HepG2 (cell line): Measurements from ENCODE around the gene SLC45A1. TPM values are rescaled to one million over a fixed set of nuclear protein-coding genes. Genes with fewer than 3 reads are reported as not detected.

Experiments used
- ATAC-seq: fragments of 200-7000 bp; cut with Tn5 transposase; 3 replicates; pipeline ENCODE4 v1.9.1; 2020; ENCODE audit warnings: mild to moderate bottlenecking, moderate library complexity
- BruUV-seq: library from RNA; stranded (reverse); fragments of 400-500 nt; replicated peaks from 2 replicates; lab custom pipeline; 2021; lab: Mats Ljungman, UMichigan
- CTCF ChIA-PET: fragments of 300-600 bp; formaldehyde crosslinking; extraction: SDS; loops from one replicate; lab custom pipeline; 2021; ENCODE audit warnings: low total read pairs, inconsistent platforms, low intra/inter-chr PET ratio; lab: Yijun Ruan, JAX
- POLR2A ChIA-PET: fragments of 350-600 bp; sonication (Branson Sonifier 250); formaldehyde crosslinking; loops from one replicate; lab custom pipeline; 2020; ENCODE audit warnings: antibody characterized with exemption, inconsistent platforms; lab: Yijun Ruan, JAX
- DNase-seq: peaks from one replicate; pipeline ENCODE4 v3.0.0-alpha.2; 2015; ENCODE audit warnings: low spot score
- FAIRE-seq: peaks from 3 replicates; lab custom pipeline; 2011; peaks lifted over from hg19 to GRCh38; lab: Jason Lieb, UNC
- H2AFZ ChIP-seq: one replicate; pipeline ENCODE4 v1.6.1; 2011; ENCODE audit warnings: low read length, inconsistent platforms
- H3K27ac ChIP-seq: fragments of 300-600 bp; 3 replicates; pipeline ENCODE4 v1.8.0; 2011; ENCODE audit warnings: mixed run types, mild to moderate bottlenecking, mixed read lengths, low read length, inconsistent platforms; ENCODE audit not compliant: insufficient read depth; ENCODE audit errors: extremely low read length
- H3K27me3 ChIP-seq, 2 experiments: fragments of 200-600 bp in 1 of 2; 2 replicates in 1 of 2; 3 replicates in 1 of 2; pipeline versions ENCODE4 v1.6.0 to v1.8.0; 2011; ENCODE audit warnings: low read length in 2 of 2, mild to moderate bottlenecking in 2 of 2, moderate library complexity in 2 of 2, inconsistent platforms in 1 of 2; ENCODE audit not compliant: insufficient read depth in 2 of 2, control insufficient read depth in 1 of 2
- H3K36me3 ChIP-seq, 2 experiments: fragments of 200-600 bp in 1 of 2; replicated peaks in 1 of 2; 2 replicates in 1 of 2; 3 replicates in 1 of 2; pipeline versions ENCODE4 v1.5.1 to v1.8.0; 2011; ENCODE audit warnings: low read length in 2 of 2, inconsistent platforms in 1 of 2; ENCODE audit not compliant: insufficient read depth in 2 of 2, control insufficient read depth in 1 of 2
- H3K4me1 ChIP-seq: 2 replicates; pipeline ENCODE4 v1.5.1; 2012; ENCODE audit warnings: low read length, inconsistent platforms; ENCODE audit not compliant: insufficient read depth
- H3K4me2 ChIP-seq: 2 replicates; pipeline ENCODE4 v1.6.0; 2011; ENCODE audit warnings: low read depth, low read length, inconsistent platforms
- H3K4me3 ChIP-seq, 3 experiments: fragments of 200-600 bp in 1 of 3; sonication (generic), shearing (Covaris generic) in 1 of 3; replicated peaks in 1 of 3; 2 replicates each; pipeline ENCODE4 v1.5.1; 2011 to 2016; ENCODE audit warnings: low read length in 3 of 3, inconsistent platforms in 2 of 3, low read depth in 2 of 3, mild to moderate bottlenecking in 2 of 3, control low read depth in 1 of 3, mixed read lengths in 1 of 3; ENCODE audit not compliant: insufficient read depth in 1 of 3
- H3K79me2 ChIP-seq: one replicate; pipeline ENCODE4 v1.6.1; 2011; ENCODE audit warnings: low read length, inconsistent platforms; ENCODE audit not compliant: insufficient read depth
- H3K9ac ChIP-seq: 2 replicates; pipeline ENCODE4 v1.6.0; 2011; ENCODE audit warnings: mild to moderate bottlenecking, low read depth, low read length, inconsistent platforms; ENCODE audit not compliant: insufficient read depth
- H3K9me3 ChIP-seq: 2 replicates; pipeline ENCODE4 v1.5.1; 2012; ENCODE audit warnings: mild to moderate bottlenecking, low read length
- H4K20me1 ChIP-seq: 2 replicates; pipeline ENCODE4 v1.6.0; 2011; ENCODE audit warnings: inconsistent platforms, mild to moderate bottlenecking, low read length, moderate library complexity; ENCODE audit not compliant: insufficient read depth
- AHR ChIP-seq: IDR thresholded peaks from 2 replicates; pipeline ENCODE4 v1.6.1; 2018; ENCODE audit warnings: missing genetic modification reagents, missing compliant biosample characterization
- ATF3 ChIP-seq: sonication (generic); formaldehyde crosslinking; IDR thresholded peaks from 2 replicates; pipeline ENCODE4 v1.4.0; 2020; ENCODE audit warnings: missing genetic modification reagents
- ATF7-NPFF ChIP-seq: sonication (generic); formaldehyde crosslinking; IDR thresholded peaks from 2 replicates; pipeline ENCODE4 v1.8.1; 2023; ENCODE audit warnings: mild to moderate bottlenecking, low read depth, missing genetic modification reagents, moderate library complexity
- KAT2B ChIP-seq: fragments of 150-350 bp; IDR thresholded peaks from 2 replicates; pipeline ENCODE4 v1.6.1; 2014; ENCODE audit warnings: low read depth, low read length, borderline replicate concordance
- MYC ChIP-seq: sonication (generic); formaldehyde crosslinking; IDR thresholded peaks from 2 replicates; pipeline ENCODE4 v1.9.0; 2021; ENCODE audit warnings: missing genetic modification reagents, borderline replicate concordance
- NFRKB ChIP-seq: fragments of 450-650 bp; IDR thresholded peaks from 2 replicates; pipeline ENCODE4 v1.6.1; 2017
- SOX5 ChIP-seq: IDR thresholded peaks from 2 replicates; pipeline ENCODE4 v1.6.1; 2016; ENCODE audit warnings: borderline replicate concordance
- TFDP1 ChIP-seq: IDR thresholded peaks from 2 replicates; pipeline ENCODE4 v1.6.1; 2016; ENCODE audit warnings: missing compliant biosample characterization, missing genetic modification reagents, borderline replicate concordance
- ZBTB10 ChIP-seq: sonication (generic); formaldehyde crosslinking; IDR thresholded peaks from 2 replicates; pipeline ENCODE4 v1.4.0; 2020; ENCODE audit warnings: missing genetic modification reagents, borderline replicate concordance
- ZNF362 ChIP-seq: sonication (generic); formaldehyde crosslinking; IDR thresholded peaks from 2 replicates; pipeline ENCODE4 v1.4.0; 2020; ENCODE audit warnings: missing genetic modification reagents, mild to moderate bottlenecking, borderline replicate concordance
- WGBS: methylation state at CpG from one replicate; pipeline ENCODE4 v1.1.6; 2017; ENCODE audit warnings: low lambda C conversion rate; 5-methylcytosine and 5-hydroxymethylcytosine counted together
- in situ Hi-C: cut with HindIII; loops from 2 replicates; pipeline ENCODE4 v1.10.0; 2017; ENCODE audit warnings: low pct_unique_long_range_greater_than_20kb; ENCODE audit not compliant: extremely low pct_ligation_motif_present
- intact Hi-C: fragments of 100-400 bp; cut with micrococcal nuclease; formaldehyde crosslinking; loops from one replicate; pipeline ENCODE4 v1.10.0; 2022; ENCODE audit not compliant: unreplicated experiment
- polyA plus RNA-seq, 8 experiments: library from polyadenylated mRNA; depleted of rRNA in 3 of 8; stranded (reverse) in 7 of 8; unstranded in 1 of 8; fragments of >200 nt; fragmentation: Illumina TruSeq in 4 of 8; extraction: Trizol in 4 of 8; gene quantifications; 2 replicates each; pipeline versions ENCODE4 v1.2.1 to v1.2.3, GENCODE V29; 2011 to 2016; ENCODE audit warnings: low read depth in 4 of 8, missing spikeins in 1 of 8, mixed read lengths in 1 of 8; ENCODE audit not compliant: insufficient read depth in 1 of 8
- total RNA-seq, 5 experiments: library from RNA; depleted of rRNA; stranded (reverse); fragments of >200 nt; fragmentation: Illumina TruSeq; extraction: Trizol; gene quantifications; 2 replicates each; pipeline ENCODE4 v1.2.3, GENCODE V29; 2016; ENCODE audit warnings: low read depth in 1 of 5

Gene SLC45A1
- total and polyA plus RNA-seq, 2 of the 13 experiments (the other 11 are each of a cell fraction or from before 2014, with no cell fraction given), result not detected

- in situ Hi-C loops, result no loop called here
- ChIA-PET POLR2A (interaction anchor here (0.8 to 1.2 kb wide), 4 partner anchors 14 to 368 kb away, joined by 3 to 4 read pairs (median 3); no protein-coding TSS in a partner anchor), CTCF (interaction anchor here (2.7 kb wide), 1 partner anchor 367 kb away, joined by 12 read pairs; no protein-coding TSS in a partner anchor)
- peak; percentile 17 for ATAC-seq
- peaks cover 5 to 46% of the 10 kb centered on the region in 2 experiments; a peak in 4 of 5 replicates for H3K27me3 ChIP-seq
- no peaks in the 10 kb centered on the region for H3K79me2 ChIP-seq
- 0 out of 2 replicates have a peak, but pooled peaks have one; percentile 21 for TF ChIP-seq MYC (CRISPR knock-in tag)
- 0 out of 2 replicates have a peak, but pooled peaks have one; percentile 16 for TF ChIP-seq ATF7-NPFF (CRISPR knock-in tag)
- TF ChIP-seq KAT2B, result no peak
- no peak for TF ChIP-seq NFRKB
- no peak for TF ChIP-seq ZNF362
- TF ChIP-seq AHR (CRISPR knock-in tag), result 0 out of 2 replicates have a peak, but pooled peaks have one; percentile 14
- no peak for TF ChIP-seq SOX5 (CRISPR knock-in tag)
- peak; percentile 25; the same call in 1 of the 2 replicates for TF ChIP-seq TFDP1 (CRISPR knock-in tag)
- no peak for TF ChIP-seq ZBTB10
- no peak for TF ChIP-seq ATF3
- no peak for FAIRE-seq
- no peaks in the 10 kb centered on the region for H3K9me3 ChIP-seq
- no peaks in the 10 kb centered on the region for H3K36me3 ChIP-seq
- BruUV-seq, result no TSS peak
- H3K4me3 ChIP-seq, result peak overlapping the region in 2 of 3 experiments; percentile 43 to 68; a peak in 4 of 6 replicates
- H4K20me1 ChIP-seq, result no peaks in the 10 kb centered on the region
- H2AFZ ChIP-seq, result no peak overlapping the region
- peak overlapping the region; percentile 48; the same call in 1 of the 2 replicates for H3K9ac ChIP-seq
- no peak overlapping the region for H3K27ac ChIP-seq
- DNase-seq, result no peak
- peak overlapping the region; percentile 85 for H3K4me2 ChIP-seq
- WGBS, result 25% methylated on average over 7 of the region's 11 CpGs
- H3K4me1 ChIP-seq, result peaks cover 42% of the 10 kb centered on the region
- intact Hi-C loops, result no loop called here
Observed at GRCh38 chr1:8343044-8343443, 25.1 kb downstream of the SLC45A1 start.
